SK-N-MC (cell line): ENCODE measurements around the gene SIVA1.

Experiments used
- EZH2 ChIP-seq: fragments of 200-600 bp; sonication (generic); IDR thresholded peaks from one replicate; pipeline ENCODE4 v1.6.1; 2017; ENCODE audit warnings: antibody characterized with exemption
- FOXP2 ChIP-seq: optimal IDR thresholded peaks from 2 replicates; pipeline ENCODE3; 2011; ENCODE audit warnings: mild to moderate bottlenecking, moderate library complexity; ENCODE audit not compliant: insufficient read depth; ENCODE audit errors: extremely low read length, control extremely low read depth
- POLR2AphosphoS5 ChIP-seq: IDR thresholded peaks from 2 replicates; pipeline ENCODE4 v1.6.1; 2012; ENCODE audit warnings: mild to moderate bottlenecking, low read depth, low read length, borderline replicate concordance

DNA sequence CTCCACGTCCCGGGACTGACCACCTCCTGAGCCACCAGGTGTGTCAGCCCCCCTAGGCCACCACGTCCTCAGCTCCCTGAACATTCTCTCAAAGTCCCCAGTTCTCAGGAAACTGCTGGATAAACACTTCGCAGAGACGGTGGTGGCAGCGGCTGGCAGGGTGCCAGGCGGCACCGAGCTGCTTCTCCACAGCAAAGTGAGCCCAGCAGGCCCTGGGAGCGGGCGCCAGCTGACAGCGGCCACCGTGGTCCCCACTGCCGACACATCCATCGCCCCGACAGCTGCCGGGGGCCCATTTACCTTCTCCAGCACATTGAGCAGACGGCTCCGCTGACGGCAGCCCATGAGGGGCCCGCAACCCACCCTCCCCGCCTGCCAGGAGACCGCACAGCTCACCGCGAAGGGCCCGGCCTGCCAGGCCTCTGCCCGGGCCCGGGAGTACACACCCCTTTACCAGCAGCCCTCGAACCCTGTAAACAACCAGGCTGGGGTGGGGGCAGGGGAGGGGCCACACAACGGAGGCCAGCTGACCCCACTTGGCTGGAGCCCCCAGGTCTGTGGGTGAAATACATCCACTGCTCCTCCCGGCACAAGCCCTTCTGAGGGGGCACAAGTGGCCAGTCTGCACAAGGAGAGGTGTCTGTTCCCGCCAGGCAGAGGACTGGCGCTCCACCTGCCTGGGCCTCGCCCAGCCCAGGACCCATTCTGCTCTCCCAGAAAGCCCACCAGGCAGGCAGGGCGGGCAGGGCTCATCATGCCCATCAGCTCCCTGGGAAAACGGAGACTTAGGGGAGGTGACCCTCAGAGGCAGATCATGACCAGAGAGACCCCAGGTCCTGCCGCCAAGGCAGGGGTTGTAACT, 32.1 kb downstream of the SIVA1 start:
- TF ChIP-seq POLR2AphosphoS5 (no peak), EZH2 (no peak), FOXP2 (no peak)
